NB4 (cell line): Measurements from ENCODE around the gene COL4A2.

ENCODE experiments used
- CTCF ChIP-seq: IDR thresholded peaks from one replicate; pipeline ENCODE4 v1.5.1; 2012; ENCODE audit warnings: low read depth, low read length
- MAX ChIP-seq: IDR thresholded peaks from 2 replicates; pipeline ENCODE4 v1.6.1; 2011; ENCODE audit warnings: low read depth, low read length
- MYC ChIP-seq: IDR thresholded peaks from 2 replicates; pipeline ENCODE4 v1.6.1; 2011; ENCODE audit warnings: low read depth, low read length
- POLR2A ChIP-seq: IDR thresholded peaks from 2 replicates; pipeline ENCODE4 v1.6.1; 2011; ENCODE audit warnings: mild to moderate bottlenecking; ENCODE audit not compliant: insufficient read length; ENCODE audit errors: extremely low read depth

DNA sequence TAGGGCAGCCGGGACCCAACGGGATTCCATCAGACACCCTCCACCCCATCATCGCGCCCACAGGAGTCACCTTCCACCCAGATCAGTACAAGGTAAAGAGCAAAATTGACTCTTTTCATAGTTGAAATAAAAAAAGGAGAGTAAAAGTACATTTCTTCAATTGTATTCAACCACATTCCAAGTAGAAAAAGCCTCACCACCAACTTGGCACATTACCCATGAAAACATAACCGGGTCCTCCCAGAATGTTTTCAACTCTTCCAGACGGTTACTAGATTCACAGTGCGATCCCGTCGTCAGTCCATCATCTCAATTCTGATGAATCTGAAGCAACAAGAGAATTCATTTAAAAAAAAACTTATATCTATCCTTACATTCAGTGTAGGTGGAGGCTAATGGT is 129.2 kb downstream of the COL4A2 start:
- TF ChIP-seq MAX (no peak), POLR2A (no peak), CTCF (no peak), MYC (no peak)
